PFSK-1 (cell line): ENCODE results near the gene RPGRIP1.

Experiments used
- FOXP2 ChIP-seq: optimal IDR thresholded peaks from 2 replicates; pipeline ENCODE3; 2011; ENCODE audit warnings: borderline replicate concordance, control low read depth, inconsistent platforms; ENCODE audit not compliant: insufficient read depth; ENCODE audit errors: extremely low read length, extremely low read depth
- POLR2AphosphoS5 ChIP-seq: IDR thresholded peaks from 2 replicates; pipeline ENCODE4 v1.6.1; 2012; ENCODE audit warnings: low read depth, mild to moderate bottlenecking, control low read depth, low read length, moderate library complexity
- REST ChIP-seq, 2 experiments: IDR thresholded peaks; 2 replicates each; pipeline versions ENCODE4 v1.6.1 to v1.8.0; 2011 to 2012; ENCODE audit warnings: low read depth in 2 of 2, low read length in 2 of 2, control low read depth in 1 of 2, inconsistent platforms in 1 of 2, mild to moderate bottlenecking in 1 of 2, moderate library complexity in 1 of 2; ENCODE audit not compliant: insufficient read depth in 1 of 2
- SIN3A ChIP-seq: IDR thresholded peaks from 2 replicates; pipeline ENCODE4 v1.6.1; 2012; ENCODE audit warnings: mild to moderate bottlenecking, low read length, moderate library complexity, borderline replicate concordance; ENCODE audit not compliant: insufficient read depth
- TAF1 ChIP-seq: IDR thresholded peaks from 2 replicates; pipeline ENCODE4 v1.6.1; 2012; ENCODE audit warnings: low read length, control low read depth, borderline replicate concordance; ENCODE audit not compliant: insufficient read depth

RPGRIP1 gene

GRCh38 chr14:21238823-21239518 lies 40.9 kb upstream of the RPGRIP1 start:
- no peak for TF ChIP-seq TAF1
- TF ChIP-seq POLR2AphosphoS5: no peak
- TF ChIP-seq FOXP2: no peak

GRCh38 chr14:21240417-21240816 lies 39.5 kb upstream of the RPGRIP1 start:
- TF ChIP-seq POLR2AphosphoS5: no peak
- no peak for TF ChIP-seq REST (IDR thresholded peaks at IDR 0.05; ENCODE audit: insufficient read depth in 1 of 2, low read depth in 2 of 2, low read length in 2 of 2)
- no peak for TF ChIP-seq TAF1
- no peak for TF ChIP-seq FOXP2
- TF ChIP-seq SIN3A: no peak

- TF ChIP-seq REST (IDR thresholded peaks at IDR 0.05; ENCODE audit: insufficient read depth in 1 of 2, low read depth in 2 of 2, low read length in 2 of 2) (no peak), SIN3A (no peak), POLR2AphosphoS5 (no peak; the same call in 1 of the 2 replicates), FOXP2 (no peak), TAF1 (no peak)
Observed at GRCh38 chr14:21241218-21241819, 38.6 kb upstream of the RPGRIP1 start.

- TF ChIP-seq REST (IDR thresholded peaks at IDR 0.05; ENCODE audit: insufficient read depth in 1 of 2, low read depth in 2 of 2, low read length in 2 of 2): no peak
- TF ChIP-seq POLR2AphosphoS5: no peak
- TF ChIP-seq TAF1: no peak
- no peak for TF ChIP-seq FOXP2
- no peak for TF ChIP-seq SIN3A
Observed at GRCh38 chr14:21244544-21244943, 35.3 kb upstream of the RPGRIP1 start.

- TF ChIP-seq SIN3A: no peak
- TF ChIP-seq POLR2AphosphoS5: no peak
- no peak for TF ChIP-seq TAF1
- TF ChIP-seq REST (IDR thresholded peaks at IDR 0.05; ENCODE audit: insufficient read depth in 1 of 2, low read depth in 2 of 2, low read length in 2 of 2): no peak
- no peak for TF ChIP-seq FOXP2
Observed at GRCh38 chr14:21245813-21246212, 34.1 kb upstream of the RPGRIP1 start.
